DOHH2 (cell line): ENCODE data around the gene PTP4A2.

ENCODE experiments used
- CTCF ChIP-seq: fragments of 200-600 bp; sonication (generic); IDR thresholded peaks from one replicate; pipeline ENCODE4 v1.5.1; 2014; ENCODE audit warnings: antibody characterized with exemption, mild to moderate bottlenecking, low read depth, low read length; ENCODE audit not compliant: poor library complexity, severe bottlenecking
- EZH2phosphoT487 ChIP-seq: fragments of 200-600 bp; sonication (generic); IDR thresholded peaks from 2 replicates; pipeline ENCODE4 v1.6.1; 2017; ENCODE audit warnings: borderline replicate concordance, mild to moderate bottlenecking, antibody characterized with exemption, low read length, moderate library complexity, mixed read lengths

GRCh38 chr1:31859044-31859443 lies 79.1 kb downstream of the PTP4A2 start:
- TF ChIP-seq CTCF (no peak), EZH2phosphoT487 (no peak)
